SHP77 (cell line): ENCODE measurements around the gene ZNF75A.

ENCODE experiments used
- DNase-seq, 2 experiments: peaks; one replicate each; lab custom pipeline; 2025; lab: John Stamatoyannopoulos, UW

Gene ZNF75A

DNA sequence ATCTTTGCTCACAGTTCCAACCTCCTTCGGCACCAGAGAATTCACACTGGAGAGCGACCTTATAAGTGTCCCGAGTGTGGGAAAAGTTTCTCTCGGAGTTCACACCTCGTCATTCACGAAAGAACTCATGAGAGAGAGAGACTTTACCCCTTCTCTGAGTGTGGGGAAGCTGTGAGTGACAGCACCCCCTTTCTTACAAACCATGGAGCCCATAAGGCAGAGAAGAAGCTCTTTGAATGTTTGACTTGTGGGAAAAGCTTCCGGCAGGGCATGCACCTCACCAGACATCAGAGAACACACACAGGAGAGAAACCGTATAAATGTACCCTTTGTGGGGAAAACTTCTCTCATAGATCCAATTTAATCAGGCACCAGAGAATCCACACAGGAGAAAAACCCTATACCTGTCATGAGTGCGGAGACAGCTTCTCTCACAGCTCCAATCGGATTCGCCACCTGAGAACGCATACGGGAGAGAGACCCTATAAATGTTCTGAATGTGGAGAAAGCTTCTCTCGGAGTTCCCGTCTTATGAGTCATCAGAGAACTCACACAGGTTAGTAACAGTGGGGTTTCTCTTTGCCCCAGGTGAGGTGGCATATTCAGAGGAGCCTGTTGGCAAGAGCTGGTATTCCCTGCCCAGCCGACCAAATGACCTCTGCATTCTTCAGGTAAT lies 15.2 kb upstream of the ZNF75A start:
- DNase-seq = no peak

- no peak for DNase-seq
Measured at GRCh38 chr16:3292604-3293003, 12.7 kb upstream of the ZNF75A start.

DNA sequence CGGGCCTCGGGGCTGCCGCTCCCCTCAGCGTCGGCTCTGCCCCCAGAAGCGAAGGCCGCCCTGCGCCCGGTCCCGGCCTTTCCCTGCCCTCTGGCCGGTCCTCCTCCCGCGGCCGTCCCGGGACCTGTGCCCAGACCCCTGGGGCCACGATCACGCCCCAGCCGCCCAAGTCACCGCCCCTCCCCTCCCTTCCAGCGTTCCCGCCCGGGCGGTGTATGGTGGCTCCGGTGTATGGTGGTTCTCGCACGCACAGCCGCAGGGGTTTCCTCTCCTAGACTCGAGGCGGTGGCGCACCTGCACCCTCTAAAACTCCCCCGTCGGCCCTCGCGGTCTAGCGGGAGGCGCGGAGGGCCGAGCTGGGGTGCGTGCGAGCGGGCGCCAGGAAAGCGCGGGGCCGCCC lies 10.1 kb upstream of the ZNF75A start:
- DNase-seq = no peak

- no peak for DNase-seq
Measured at GRCh38 chr16:3295783-3296182, 9.5 kb upstream of the ZNF75A start.

DNA sequence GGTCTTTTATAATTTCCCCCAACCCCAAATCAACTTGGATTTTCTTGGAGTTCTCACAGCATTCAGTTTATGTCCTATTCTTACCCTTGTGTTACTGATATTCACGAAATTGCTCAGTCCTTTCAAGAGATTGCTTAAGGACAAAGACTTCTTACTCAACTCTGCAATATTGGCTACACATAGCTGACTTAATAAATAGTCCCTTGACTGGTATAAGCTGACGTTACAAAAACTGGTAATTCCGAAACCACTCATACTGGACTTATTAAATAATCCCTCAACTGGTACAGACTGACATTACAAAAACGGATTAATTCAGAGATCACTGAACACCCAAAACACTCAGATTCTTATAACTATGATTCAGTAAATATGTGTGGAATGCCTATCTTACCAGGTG lies 927 bp upstream of the ZNF75A start:
- DNase-seq = no peak

GRCh38 chr16:3306078-3306477 lies 781 bp downstream of the ZNF75A start:
- DNase-seq = no peak

GRCh38 chr16:3311496-3311895 lies 6.2 kb downstream of the ZNF75A start:
- DNase-seq = no peak

- no peak for DNase-seq
Measured at GRCh38 chr16:3317315-3317999, 12.2 kb downstream of the ZNF75A start.

DNA sequence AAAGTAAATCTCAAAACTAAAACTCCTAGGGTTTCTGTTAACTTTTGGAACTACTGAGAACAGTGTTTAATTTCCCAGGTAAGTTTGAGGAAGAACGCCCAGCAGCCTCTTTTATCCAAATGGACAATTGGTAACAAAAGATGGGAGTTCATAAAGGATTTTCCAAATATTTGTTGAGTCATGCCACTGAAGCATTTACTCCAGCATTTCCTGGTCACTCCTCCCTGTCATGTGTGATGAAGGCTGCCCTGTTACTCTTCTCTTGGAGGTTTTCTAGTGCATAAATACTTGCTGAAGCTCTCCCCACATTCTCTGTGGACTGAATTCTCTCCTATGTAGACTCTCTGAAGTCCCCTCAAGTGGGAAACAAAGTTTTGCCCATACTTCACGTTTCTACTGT lies 16.5 kb downstream of the ZNF75A start:
- DNase-seq = no peak

DNA sequence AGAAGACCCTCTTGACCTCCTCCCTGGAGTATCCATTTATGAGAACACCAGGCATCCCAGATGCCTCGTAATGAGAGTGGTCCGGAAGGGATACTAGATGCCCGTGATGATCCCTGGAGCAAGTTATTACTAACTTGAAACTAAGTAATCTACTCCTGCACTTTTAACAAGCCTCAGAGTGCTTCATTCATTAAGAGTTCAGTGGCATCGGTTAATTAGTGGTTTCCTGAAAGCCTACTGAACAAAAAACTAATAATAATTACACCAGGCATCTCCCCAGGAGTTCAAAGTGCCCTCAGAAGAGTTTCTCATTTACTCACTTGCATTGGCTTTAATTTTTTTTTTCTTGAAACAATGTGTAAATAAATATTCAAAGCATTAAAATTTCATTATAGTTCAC lies 22.2 kb downstream of the ZNF75A start:
- no peak for DNase-seq

GRCh38 chr16:3328104-3328503 lies 22.8 kb downstream of the ZNF75A start:
- no peak for DNase-seq

DNA sequence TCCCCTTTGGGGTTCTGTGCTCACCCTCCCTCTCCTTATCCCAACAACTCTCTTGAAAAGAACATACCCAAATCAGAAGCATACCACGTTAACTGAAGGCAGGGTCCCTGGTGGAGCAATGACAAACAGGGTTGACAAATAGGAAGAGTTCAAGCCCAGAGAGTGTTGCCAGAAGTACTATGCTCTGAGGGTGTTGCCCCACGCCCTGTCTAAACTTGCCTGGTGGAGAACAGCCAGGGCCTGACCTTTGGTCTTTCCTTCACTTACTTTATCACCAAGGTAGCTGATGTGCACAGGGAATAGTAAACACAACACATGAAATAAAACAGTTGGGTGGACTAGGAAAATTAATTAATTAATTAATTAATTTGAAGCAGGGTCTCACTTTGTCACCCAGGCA lies 23.3 kb downstream of the ZNF75A start:
- DNase-seq = no peak

DNA sequence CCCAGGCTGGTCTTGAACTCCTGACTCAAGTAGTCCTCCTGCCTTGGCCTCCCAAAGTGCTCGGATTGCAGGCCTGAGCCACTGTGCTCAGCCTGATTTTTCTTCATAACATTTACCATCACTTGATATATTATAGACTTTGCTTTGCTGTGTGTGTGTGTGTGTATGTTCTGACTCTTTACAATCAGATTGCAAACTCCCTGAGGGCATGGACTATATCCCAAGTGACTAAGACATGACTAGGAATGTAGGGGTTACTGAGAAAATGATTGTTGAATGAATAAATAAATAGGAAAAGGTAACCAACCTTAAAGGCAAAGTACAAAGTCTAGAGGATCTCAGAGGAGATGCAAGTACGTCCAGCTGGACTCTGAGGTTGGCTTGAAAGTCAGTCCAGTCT lies 40.7 kb downstream of the ZNF75A start:
- no peak for DNase-seq

DNA sequence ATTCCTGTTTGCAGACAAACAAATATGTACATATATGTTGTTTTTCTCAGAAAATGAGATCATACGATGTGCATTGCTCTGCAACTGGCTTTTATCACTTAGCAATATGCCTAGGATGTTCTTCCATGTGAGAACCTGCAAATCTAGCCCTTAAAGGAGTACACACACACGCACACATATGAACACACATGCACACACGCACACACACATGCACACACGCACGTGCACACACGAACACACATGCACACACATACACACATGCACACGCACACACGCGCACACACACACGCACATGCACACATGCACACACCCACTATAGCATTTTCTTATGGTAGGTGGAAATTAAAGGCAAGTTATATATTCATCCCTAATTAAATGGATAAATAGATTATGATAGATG lies 42.3 kb downstream of the ZNF75A start:
- no peak for DNase-seq

GRCh38 chr16:3348547-3349167 lies 43.4 kb downstream of the ZNF75A start:
- peak in 1 of 2 experiments; percentile 6 for DNase-seq

DNA sequence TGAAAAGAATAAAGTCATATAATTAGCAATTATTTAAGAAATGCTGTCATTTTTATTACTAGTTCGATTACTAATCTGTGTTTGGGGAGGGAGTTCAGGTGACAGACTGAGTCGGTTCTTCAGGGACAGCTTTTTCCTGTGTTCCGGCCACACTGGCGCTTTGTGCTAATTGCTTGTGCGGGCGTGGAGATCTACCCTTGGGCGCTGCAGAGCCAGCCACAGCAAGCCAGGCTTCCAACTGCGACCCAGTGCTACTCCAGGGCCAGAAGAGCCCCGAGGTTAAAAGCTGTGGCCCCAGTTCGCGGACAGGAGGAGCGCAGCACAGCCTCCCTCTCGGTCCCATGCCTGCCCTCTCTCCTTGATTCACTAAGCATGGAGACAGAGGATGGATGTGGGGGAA lies 43.9 kb downstream of the ZNF75A start:
- no peak for DNase-seq

DNA sequence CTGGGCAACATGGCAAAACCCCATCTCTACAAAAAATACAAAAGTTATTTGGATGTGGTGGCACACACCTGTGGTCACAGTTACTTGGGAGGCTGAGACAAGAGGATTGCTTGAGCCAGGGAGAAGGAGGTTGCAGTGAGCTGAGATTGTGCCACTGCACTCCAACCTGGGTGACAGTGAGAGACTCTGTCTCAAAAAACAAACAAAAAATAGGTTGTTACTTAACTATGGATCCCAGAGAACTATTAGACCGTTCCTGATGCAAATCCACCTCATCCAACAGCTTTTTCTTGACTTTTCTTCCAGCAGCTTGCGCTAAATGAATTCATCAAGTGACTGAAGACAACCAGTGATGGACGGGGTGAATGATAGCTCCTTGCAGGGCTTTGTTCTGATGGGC lies 50.3 kb downstream of the ZNF75A start, which contains the start of gene OR2C1:
TSS of gene OR2C1 (plus strand) at position 301 of the 400 bp plus-strand sequence. CDS start at position 353, 52 bp downstream.
- no peak for DNase-seq

DNA sequence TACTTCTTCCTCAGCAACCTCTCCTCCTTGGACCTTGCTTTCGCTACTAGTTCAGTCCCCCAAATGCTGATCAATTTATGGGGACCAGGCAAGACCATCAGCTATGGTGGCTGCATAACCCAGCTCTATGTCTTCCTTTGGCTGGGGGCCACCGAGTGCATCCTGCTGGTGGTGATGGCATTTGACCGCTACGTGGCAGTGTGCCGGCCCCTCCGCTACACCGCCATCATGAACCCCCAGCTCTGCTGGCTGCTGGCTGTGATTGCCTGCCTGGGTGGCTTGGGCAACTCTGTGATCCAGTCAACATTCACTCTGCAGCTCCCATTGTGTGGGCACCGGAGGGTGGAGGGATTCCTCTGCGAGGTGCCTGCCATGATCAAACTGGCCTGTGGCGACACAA lies 50.8 kb downstream of the ZNF75A start:
- no peak for DNase-seq

DNA sequence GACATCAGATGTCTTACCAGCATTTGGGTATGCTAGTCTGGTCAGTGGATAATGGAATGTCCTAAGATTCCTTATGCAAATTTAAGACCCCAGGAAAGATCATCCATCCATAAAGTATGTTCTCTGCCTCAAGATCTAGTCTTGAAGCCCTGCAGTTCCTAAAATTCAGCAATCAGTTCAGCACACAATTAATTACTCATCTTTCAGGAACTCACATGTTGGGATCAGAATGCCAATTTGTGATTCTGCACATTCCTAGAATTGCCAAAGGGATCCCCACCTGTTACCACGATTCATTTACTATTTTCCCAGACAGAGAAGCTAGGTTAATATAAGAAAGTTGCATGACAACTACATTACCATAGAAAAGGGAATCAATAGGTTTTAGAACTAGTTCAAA lies 53.6 kb downstream of the ZNF75A start:
- DNase-seq = no peak

DNA sequence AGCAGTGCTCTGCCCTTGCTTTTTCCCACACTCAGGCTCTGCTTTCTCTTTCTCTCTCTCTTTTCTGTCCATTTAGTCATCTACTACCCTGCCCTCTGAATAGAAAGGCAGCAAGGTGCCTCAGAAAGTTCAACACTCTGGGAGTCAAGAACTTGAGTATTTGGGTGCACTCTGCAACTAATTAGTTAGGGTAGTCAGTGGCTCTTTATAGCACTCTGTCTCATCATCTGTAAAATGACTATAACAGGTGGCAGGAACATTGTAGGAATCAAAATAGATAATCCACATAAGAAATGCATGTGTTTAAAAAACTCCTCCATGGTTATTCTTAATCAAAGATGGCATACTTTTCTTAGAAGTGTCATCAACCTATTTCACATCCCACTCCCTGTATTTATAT lies 57.6 kb downstream of the ZNF75A start:
- DNase-seq = no peak

- DNase-seq = peak in 1 of 2 experiments; percentile 22
Measured at GRCh38 chr16:3363793-3364192, 58.5 kb downstream of the ZNF75A start.

DNA sequence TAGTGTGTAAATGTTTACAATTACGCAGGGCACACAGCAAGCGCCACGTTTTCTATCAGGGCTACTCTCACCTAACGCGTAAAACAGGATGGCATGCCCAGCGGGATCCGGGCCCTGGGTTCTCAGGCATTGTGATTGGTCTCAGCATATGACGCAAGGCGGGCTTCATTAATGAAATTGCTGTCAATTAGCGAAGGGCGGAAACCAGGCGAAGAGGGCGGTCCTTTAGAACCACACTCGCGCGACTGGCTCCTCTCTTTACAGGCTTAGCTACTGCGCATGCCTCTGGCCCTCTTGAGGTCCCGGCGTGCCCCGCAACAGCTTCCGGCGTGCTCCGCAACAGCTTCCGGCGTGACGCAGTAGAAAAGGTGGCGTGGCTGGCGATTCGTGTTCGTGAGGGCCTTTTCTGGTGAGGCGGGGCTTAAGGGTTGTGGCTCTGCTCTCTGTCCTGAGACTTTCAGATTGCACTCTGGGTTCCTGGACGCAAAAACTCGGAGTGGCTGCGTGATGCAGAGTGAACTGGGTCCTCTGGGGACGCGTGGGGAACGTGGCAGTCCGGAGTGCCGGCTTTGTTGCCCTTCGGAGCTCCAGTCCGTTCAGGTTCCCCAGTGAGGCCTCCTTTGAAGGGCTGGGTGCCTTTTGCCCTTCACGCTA lies 59.6 kb downstream of the ZNF75A start:
- peak; percentile 98 to 99 for DNase-seq
